Measurements from ENCODE around the gene VEPH1. TPM values are rescaled to one million over a fixed set of nuclear protein-coding genes. Genes with fewer than 3 reads are reported as not detected.

Gene VEPH1
- total RNA-seq, 2 donors from 2014 or later, result not detected

GRCh38 chr3:157271283-157271882 is 231.8 kb downstream of the VEPH1 start:
- Mint-ChIP-seq H3K36me3 (ENCODE audit: low read depth) (no peaks in the 10 kb centered on the region), H3K9me3 (no peaks in the 10 kb centered on the region), H3K4me3 (no peak overlapping the region), H3K27me3 (no peaks in the 10 kb centered on the region), H3K27ac (no peak overlapping the region), H3K4me1 (no peaks in the 10 kb centered on the region)
- ATAC-seq (replicated peaks), result no peak

- no peaks in the 10 kb centered on the region for H3K27me3 Mint-ChIP-seq
- H3K9me3 Mint-ChIP-seq, result no peaks in the 10 kb centered on the region
- H3K4me1 Mint-ChIP-seq, result no peaks in the 10 kb centered on the region
- no peak overlapping the region for H3K27ac Mint-ChIP-seq
- no peak overlapping the region for H3K4me3 Mint-ChIP-seq
- no peak for ATAC-seq (replicated peaks)
- H3K36me3 Mint-ChIP-seq (ENCODE audit: low read depth), result no peaks in the 10 kb centered on the region
These were observed 235.2 kb downstream of the VEPH1 start for GRCh38 chr3:157268026-157268425.

GRCh38 chr3:157265931-157266330 is 237.3 kb downstream of the VEPH1 start:
- no peak for ATAC-seq (replicated peaks)
- Mint-ChIP-seq H3K4me3 (no peak overlapping the region), H3K27ac (no peak overlapping the region), H3K27me3 (no peaks in the 10 kb centered on the region), H3K36me3 (ENCODE audit: low read depth) (no peaks in the 10 kb centered on the region), H3K9me3 (no peaks in the 10 kb centered on the region), H3K4me1 (no peaks in the 10 kb centered on the region)

GRCh38 chr3:157263027-157263426 is 240.2 kb downstream of the VEPH1 start:
- no peaks in the 10 kb centered on the region for H3K4me1 Mint-ChIP-seq
- H3K36me3 Mint-ChIP-seq (ENCODE audit: low read depth), result no peaks in the 10 kb centered on the region
- H3K4me3 Mint-ChIP-seq, result no peak overlapping the region
- no peak for ATAC-seq (replicated peaks)
- H3K27ac Mint-ChIP-seq, result no peak overlapping the region
- H3K9me3 Mint-ChIP-seq, result no peaks in the 10 kb centered on the region
- H3K27me3 Mint-ChIP-seq, result no peaks in the 10 kb centered on the region

GRCh38 chr3:157261000-157261399 is 242.2 kb downstream of the VEPH1 start:
- H3K9me3 Mint-ChIP-seq, result no peaks in the 10 kb centered on the region
- no peaks in the 10 kb centered on the region for H3K36me3 Mint-ChIP-seq (ENCODE audit: low read depth)
- H3K27ac Mint-ChIP-seq, result no peak overlapping the region
- no peak overlapping the region for H3K4me3 Mint-ChIP-seq
- H3K4me1 Mint-ChIP-seq, result no peaks in the 10 kb centered on the region
- H3K27me3 Mint-ChIP-seq, result no peaks in the 10 kb centered on the region
- ATAC-seq (replicated peaks), result no peak

- no peaks in the 10 kb centered on the region for H3K4me1 Mint-ChIP-seq
- no peaks in the 10 kb centered on the region for H3K9me3 Mint-ChIP-seq
These were observed 243.4 kb downstream of the VEPH1 start for GRCh38 chr3:157259825-157260224.

GRCh38 chr3:157257101-157257500 is 246.1 kb downstream of the VEPH1 start:
- ATAC-seq (replicated peaks), result no peak
- Mint-ChIP-seq H3K4me1 (no peaks in the 10 kb centered on the region), H3K27me3 (no peaks in the 10 kb centered on the region), H3K36me3 (ENCODE audit: low read depth) (no peaks in the 10 kb centered on the region), H3K4me3 (no peak overlapping the region), H3K9me3 (no peaks in the 10 kb centered on the region), H3K27ac (no peak overlapping the region)

More at GRCh38 chr3:157259825-157260224, 243.4 kb downstream of the VEPH1 start:
- no peaks in the 10 kb centered on the region for H3K36me3 Mint-ChIP-seq (ENCODE audit: low read depth)
- no peak overlapping the region for H3K4me3 Mint-ChIP-seq
- no peaks in the 10 kb centered on the region for H3K27me3 Mint-ChIP-seq
- ATAC-seq (replicated peaks), result no peak
- H3K27ac Mint-ChIP-seq, result no peak overlapping the region

- H3K27ac Mint-ChIP-seq, result no peak overlapping the region
- no peaks in the 10 kb centered on the region for H3K27me3 Mint-ChIP-seq
- no peaks in the 10 kb centered on the region for H3K9me3 Mint-ChIP-seq
- H3K36me3 Mint-ChIP-seq (ENCODE audit: low read depth), result no peaks in the 10 kb centered on the region
- no peak overlapping the region for H3K4me3 Mint-ChIP-seq
- ATAC-seq (replicated peaks), result no peak
- no peaks in the 10 kb centered on the region for H3K4me1 Mint-ChIP-seq
These were observed 247.4 kb downstream of the VEPH1 start for GRCh38 chr3:157255797-157256196.

GRCh38 chr3:157251685-157252084 is 251.5 kb downstream of the VEPH1 start:
- ATAC-seq (replicated peaks), result no peak
- H3K36me3 Mint-ChIP-seq (ENCODE audit: low read depth), result no peaks in the 10 kb centered on the region
- no peaks in the 10 kb centered on the region for H3K4me1 Mint-ChIP-seq

GRCh38 chr3:157249606-157250005 is 253.6 kb downstream of the VEPH1 start:
- Mint-ChIP-seq H3K27ac (no peak overlapping the region), H3K36me3 (ENCODE audit: low read depth) (no peaks in the 10 kb centered on the region), H3K4me1 (no peaks in the 10 kb centered on the region), H3K27me3 (no peaks in the 10 kb centered on the region), H3K9me3 (no peaks in the 10 kb centered on the region), H3K4me3 (no peak overlapping the region)
- ATAC-seq (replicated peaks), result no peak

More at GRCh38 chr3:157251685-157252084, 251.5 kb downstream of the VEPH1 start:
- H3K9me3 Mint-ChIP-seq, result no peaks in the 10 kb centered on the region
- H3K4me3 Mint-ChIP-seq, result no peak overlapping the region
- no peak overlapping the region for H3K27ac Mint-ChIP-seq
- no peaks in the 10 kb centered on the region for H3K27me3 Mint-ChIP-seq

- Mint-ChIP-seq H3K27me3 (no peaks in the 10 kb centered on the region), H3K36me3 (ENCODE audit: low read depth) (no peaks in the 10 kb centered on the region), H3K4me1 (no peaks in the 10 kb centered on the region), H3K4me3 (no peak overlapping the region), H3K27ac (no peak overlapping the region), H3K9me3 (no peaks in the 10 kb centered on the region)
- no peak for ATAC-seq (replicated peaks)
These were observed 254.4 kb downstream of the VEPH1 start for GRCh38 chr3:157248590-157249422.

- no peak for ATAC-seq (replicated peaks)
- Mint-ChIP-seq H3K9me3 (no peaks in the 10 kb centered on the region), H3K4me1 (no peaks in the 10 kb centered on the region), H3K27me3 (no peaks in the 10 kb centered on the region), H3K4me3 (no peak overlapping the region), H3K36me3 (ENCODE audit: low read depth) (no peaks in the 10 kb centered on the region), H3K27ac (no peak overlapping the region)
These were observed 255.8 kb downstream of the VEPH1 start for GRCh38 chr3:157247391-157247790.

GRCh38 chr3:157242836-157243235 is 260.4 kb downstream of the VEPH1 start:
- H3K9me3 Mint-ChIP-seq, result no peaks in the 10 kb centered on the region
- no peaks in the 10 kb centered on the region for H3K27me3 Mint-ChIP-seq
- H3K4me3 Mint-ChIP-seq, result no peak overlapping the region
- no peaks in the 10 kb centered on the region for H3K36me3 Mint-ChIP-seq (ENCODE audit: low read depth)
- no peak for ATAC-seq (replicated peaks)
- H3K4me1 Mint-ChIP-seq, result no peaks in the 10 kb centered on the region
- H3K27ac Mint-ChIP-seq, result no peak overlapping the region

GRCh38 chr3:157241599-157241998 is 261.6 kb downstream of the VEPH1 start:
- Mint-ChIP-seq H3K4me3 (no peak overlapping the region), H3K36me3 (ENCODE audit: low read depth) (no peaks in the 10 kb centered on the region), H3K27ac (no peak overlapping the region), H3K9me3 (no peaks in the 10 kb centered on the region), H3K27me3 (no peaks in the 10 kb centered on the region), H3K4me1 (no peaks in the 10 kb centered on the region)
- no peak for ATAC-seq (replicated peaks)

GRCh38 chr3:157240408-157240807 is 262.8 kb downstream of the VEPH1 start:
- no peak for ATAC-seq (replicated peaks)
- no peaks in the 10 kb centered on the region for H3K36me3 Mint-ChIP-seq (ENCODE audit: low read depth)
- no peaks in the 10 kb centered on the region for H3K4me1 Mint-ChIP-seq
- H3K27ac Mint-ChIP-seq, result no peak overlapping the region
- no peaks in the 10 kb centered on the region for H3K27me3 Mint-ChIP-seq
- H3K9me3 Mint-ChIP-seq, result no peaks in the 10 kb centered on the region
- H3K4me3 Mint-ChIP-seq, result no peak overlapping the region

Measured in activated T-helper 17 cell treated with anti-CD3 and anti-CD28 coated beads, Interleukin-2, amount 50 U/mL, for 72 hours (primary cell).